ENCODE results near the gene RUFY3. TPM values are rescaled to one million over a fixed set of nuclear protein-coding genes. Genes with fewer than 3 reads are reported as not detected.

The RUFY3 gene
- total RNA-seq, 1 experiment from 2014 or later, result 32.9 TPM

DNA sequence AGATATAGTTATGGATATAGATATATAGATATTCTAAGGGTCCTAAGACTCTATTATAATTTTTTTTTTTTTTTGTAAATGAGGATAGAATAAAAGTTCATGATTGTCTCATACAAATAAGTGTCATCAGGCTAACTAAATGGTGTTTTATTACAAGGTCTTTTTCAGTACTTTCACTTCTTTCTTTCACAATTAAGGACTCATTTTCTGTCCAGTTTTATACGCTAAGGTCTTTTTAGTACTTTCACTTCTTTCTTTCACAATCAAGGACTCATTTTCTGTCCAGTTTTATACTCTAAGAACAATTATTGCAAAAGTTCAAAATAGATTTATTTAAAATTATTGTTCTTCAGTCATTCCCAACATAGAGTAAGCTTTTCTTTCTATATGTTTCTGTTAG, 32.7 kb downstream of the RUFY3 start:
- no TSS peak for BruUV-seq (replicated peaks)
- CTCF ChIA-PET, result no interaction called here
- peaks cover 9% of the 10 kb centered on the region; the same call in 1 of the 2 replicates for H3K79me2 ChIP-seq (ENCODE audit: insufficient read depth, low read length)

More for the DNA sequence above, 32.7 kb downstream of the RUFY3 start:
- Histone ChIP-seq H3K9me2 (ENCODE audit: insufficient read depth) (no peaks in the 10 kb centered on the region), H2AFZ (ENCODE audit: low read depth, low read length, poor library complexity, severe bottlenecking) (no peak overlapping the region), H4K20me1 (ENCODE audit: insufficient read depth) (no peaks in the 10 kb centered on the region), H3K9me3 (ENCODE audit: control insufficient read depth in 1 of 2, insufficient read depth in 1 of 2, low read depth in 1 of 2, low read length in 2 of 2) (no peaks in the 10 kb centered on the region), H3K4me3 (replicated peaks in 1 of 2; ENCODE audit: low read depth in 1 of 2, low read length in 2 of 2) (no peak overlapping the region), H3K4me1 (ENCODE audit: control insufficient read depth in 1 of 2, insufficient read depth in 2 of 2, low read length in 2 of 2) (no peaks in the 10 kb centered on the region), H3K27me3 (ENCODE audit: insufficient read depth, low read length) (no peaks in the 10 kb centered on the region), H3K36me3 (ENCODE audit: control insufficient read depth in 1 of 2, insufficient read depth in 2 of 2, low read length in 2 of 2) (no peaks in the 10 kb centered on the region), H3K4me2 (ENCODE audit: low read length) (no peak overlapping the region), H3K9ac (ENCODE audit: low read length) (no peak overlapping the region), H3K27ac (ENCODE audit: low read depth, low read length) (no peak overlapping the region)
- ATAC-seq (no peak), DNase-seq (ENCODE audit: low read depth, low spot score) (no peak)
- no peak for TF ChIP-seq TCF7L2 (IDR thresholded peaks at IDR 0.05; ENCODE audit: borderline replicate concordance, extremely low read depth, insufficient read depth, insufficient read length)
- TF ChIP-seq, protein P1, sequence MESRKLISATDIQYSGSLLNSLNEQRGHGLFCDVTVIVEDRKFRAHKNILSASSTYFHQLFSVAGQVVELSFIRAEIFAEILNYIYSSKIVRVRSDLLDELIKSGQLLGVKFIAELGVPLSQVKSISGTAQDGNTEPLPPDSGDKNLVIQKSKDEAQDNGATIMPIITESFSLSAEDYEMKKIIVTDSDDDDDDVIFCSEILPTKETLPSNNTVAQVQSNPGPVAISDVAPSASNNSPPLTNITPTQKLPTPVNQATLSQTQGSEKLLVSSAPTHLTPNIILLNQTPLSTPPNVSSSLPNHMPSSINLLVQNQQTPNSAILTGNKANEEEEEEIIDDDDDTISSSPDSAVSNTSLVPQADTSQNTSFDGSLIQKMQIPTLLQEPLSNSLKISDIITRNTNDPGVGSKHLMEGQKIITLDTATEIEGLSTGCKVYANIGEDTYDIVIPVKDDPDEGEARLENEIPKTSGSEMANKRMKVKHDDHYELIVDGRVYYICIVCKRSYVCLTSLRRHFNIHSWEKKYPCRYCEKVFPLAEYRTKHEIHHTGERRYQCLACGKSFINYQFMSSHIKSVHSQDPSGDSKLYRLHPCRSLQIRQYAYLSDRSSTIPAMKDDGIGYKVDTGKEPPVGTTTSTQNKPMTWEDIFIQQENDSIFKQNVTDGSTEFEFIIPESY (IDR thresholded peaks at IDR 0.05; ENCODE audit: extremely low read depth, insufficient replicate concordance, low read length), result no peak
- TF ChIP-seq, protein P2, sequence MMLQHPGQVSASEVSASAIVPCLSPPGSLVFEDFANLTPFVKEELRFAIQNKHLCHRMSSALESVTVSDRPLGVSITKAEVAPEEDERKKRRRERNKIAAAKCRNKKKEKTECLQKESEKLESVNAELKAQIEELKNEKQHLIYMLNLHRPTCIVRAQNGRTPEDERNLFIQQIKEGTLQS (IDR thresholded peaks at IDR 0.05), result no peak
- no peak for TF ChIP-seq CBX3 (IDR thresholded peaks at IDR 0.05; ENCODE audit: low read depth)
- TF ChIP-seq SP1 (IDR thresholded peaks at IDR 0.05; ENCODE audit: low read depth), result no peak
- no peak for TF ChIP-seq RAD21 (IDR thresholded peaks at IDR 0.05; ENCODE audit: low read depth)
- TF ChIP-seq, protein P3, sequence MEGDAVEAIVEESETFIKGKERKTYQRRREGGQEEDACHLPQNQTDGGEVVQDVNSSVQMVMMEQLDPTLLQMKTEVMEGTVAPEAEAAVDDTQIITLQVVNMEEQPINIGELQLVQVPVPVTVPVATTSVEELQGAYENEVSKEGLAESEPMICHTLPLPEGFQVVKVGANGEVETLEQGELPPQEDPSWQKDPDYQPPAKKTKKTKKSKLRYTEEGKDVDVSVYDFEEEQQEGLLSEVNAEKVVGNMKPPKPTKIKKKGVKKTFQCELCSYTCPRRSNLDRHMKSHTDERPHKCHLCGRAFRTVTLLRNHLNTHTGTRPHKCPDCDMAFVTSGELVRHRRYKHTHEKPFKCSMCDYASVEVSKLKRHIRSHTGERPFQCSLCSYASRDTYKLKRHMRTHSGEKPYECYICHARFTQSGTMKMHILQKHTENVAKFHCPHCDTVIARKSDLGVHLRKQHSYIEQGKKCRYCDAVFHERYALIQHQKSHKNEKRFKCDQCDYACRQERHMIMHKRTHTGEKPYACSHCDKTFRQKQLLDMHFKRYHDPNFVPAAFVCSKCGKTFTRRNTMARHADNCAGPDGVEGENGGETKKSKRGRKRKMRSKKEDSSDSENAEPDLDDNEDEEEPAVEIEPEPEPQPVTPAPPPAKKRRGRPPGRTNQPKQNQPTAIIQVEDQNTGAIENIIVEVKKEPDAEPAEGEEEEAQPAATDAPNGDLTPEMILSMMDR (IDR thresholded peaks at IDR 0.05 in 2 of 3, conservative IDR thresholded peaks at IDR 0.05 in 1 of 3; ENCODE audit: borderline replicate concordance in 1 of 3, insufficient read depth in 1 of 3, low read depth in 2 of 3, low read length in 2 of 3), result no peak
- no peak for TF ChIP-seq ELF1 (IDR thresholded peaks at IDR 0.05; ENCODE audit: borderline replicate concordance, low read depth)
- TF ChIP-seq EGR1 (IDR thresholded peaks at IDR 0.05; ENCODE audit: low read depth), result no peak
- TF ChIP-seq ZNF274 (IDR thresholded peaks at IDR 0.05; ENCODE audit: low read depth, low read length), result no peak
- no peak for TF ChIP-seq FOSL1 (IDR thresholded peaks at IDR 0.05; ENCODE audit: low read depth)
- TF ChIP-seq POLR2AphosphoS5 (IDR thresholded peaks at IDR 0.05; ENCODE audit: low read depth, low read length), result no peak
- no peak for TF ChIP-seq SIN3A (IDR thresholded peaks at IDR 0.05; ENCODE audit: low read depth)
- TF ChIP-seq SRF (IDR thresholded peaks at IDR 0.05; ENCODE audit: low read depth), result no peak
- TF ChIP-seq EZH2 (IDR thresholded peaks at IDR 0.05), result no peak
- TF ChIP-seq, protein P4, sequence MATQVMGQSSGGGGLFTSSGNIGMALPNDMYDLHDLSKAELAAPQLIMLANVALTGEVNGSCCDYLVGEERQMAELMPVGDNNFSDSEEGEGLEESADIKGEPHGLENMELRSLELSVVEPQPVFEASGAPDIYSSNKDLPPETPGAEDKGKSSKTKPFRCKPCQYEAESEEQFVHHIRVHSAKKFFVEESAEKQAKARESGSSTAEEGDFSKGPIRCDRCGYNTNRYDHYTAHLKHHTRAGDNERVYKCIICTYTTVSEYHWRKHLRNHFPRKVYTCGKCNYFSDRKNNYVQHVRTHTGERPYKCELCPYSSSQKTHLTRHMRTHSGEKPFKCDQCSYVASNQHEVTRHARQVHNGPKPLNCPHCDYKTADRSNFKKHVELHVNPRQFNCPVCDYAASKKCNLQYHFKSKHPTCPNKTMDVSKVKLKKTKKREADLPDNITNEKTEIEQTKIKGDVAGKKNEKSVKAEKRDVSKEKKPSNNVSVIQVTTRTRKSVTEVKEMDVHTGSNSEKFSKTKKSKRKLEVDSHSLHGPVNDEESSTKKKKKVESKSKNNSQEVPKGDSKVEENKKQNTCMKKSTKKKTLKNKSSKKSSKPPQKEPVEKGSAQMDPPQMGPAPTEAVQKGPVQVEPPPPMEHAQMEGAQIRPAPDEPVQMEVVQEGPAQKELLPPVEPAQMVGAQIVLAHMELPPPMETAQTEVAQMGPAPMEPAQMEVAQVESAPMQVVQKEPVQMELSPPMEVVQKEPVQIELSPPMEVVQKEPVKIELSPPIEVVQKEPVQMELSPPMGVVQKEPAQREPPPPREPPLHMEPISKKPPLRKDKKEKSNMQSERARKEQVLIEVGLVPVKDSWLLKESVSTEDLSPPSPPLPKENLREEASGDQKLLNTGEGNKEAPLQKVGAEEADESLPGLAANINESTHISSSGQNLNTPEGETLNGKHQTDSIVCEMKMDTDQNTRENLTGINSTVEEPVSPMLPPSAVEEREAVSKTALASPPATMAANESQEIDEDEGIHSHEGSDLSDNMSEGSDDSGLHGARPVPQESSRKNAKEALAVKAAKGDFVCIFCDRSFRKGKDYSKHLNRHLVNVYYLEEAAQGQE (IDR thresholded peaks at IDR 0.05; ENCODE audit: low read depth), result no peak
- TF ChIP-seq EZH2phosphoT487 (IDR thresholded peaks at IDR 0.05; ENCODE audit: borderline replicate concordance), result no peak
- TF ChIP-seq YY1 (IDR thresholded peaks at IDR 0.05; ENCODE audit: extremely low read depth, insufficient replicate concordance, low read depth, low read length), result no peak
- TF ChIP-seq POLR2A (IDR thresholded peaks at IDR 0.05; ENCODE audit: borderline replicate concordance, extremely low read depth, insufficient read depth, insufficient read length), result no peak
- no peak for TF ChIP-seq CEBPB (IDR thresholded peaks at IDR 0.05; ENCODE audit: low read depth)
- intact Hi-C loops (cut with micrococcal nuclease), result no loop called here
- ChIA-PET POLR2A (no interaction called here), RAD21 (ENCODE audit: low non-redundant PET in 1 of 2, low total read pairs in 2 of 2, uncharacterized antibody in 2 of 2, unreplicated experiment in 2 of 2) (no interaction called here)

Data from HCT116 (cell line).